ENCODE measurements around the gene HMGN2. TPM values are rescaled to one million over a fixed set of nuclear protein-coding genes. Genes with fewer than 3 reads are reported as not detected.

The HMGN2 gene
- total RNA-seq, 1 donor from 2014 or later, result 462 TPM

DNA sequence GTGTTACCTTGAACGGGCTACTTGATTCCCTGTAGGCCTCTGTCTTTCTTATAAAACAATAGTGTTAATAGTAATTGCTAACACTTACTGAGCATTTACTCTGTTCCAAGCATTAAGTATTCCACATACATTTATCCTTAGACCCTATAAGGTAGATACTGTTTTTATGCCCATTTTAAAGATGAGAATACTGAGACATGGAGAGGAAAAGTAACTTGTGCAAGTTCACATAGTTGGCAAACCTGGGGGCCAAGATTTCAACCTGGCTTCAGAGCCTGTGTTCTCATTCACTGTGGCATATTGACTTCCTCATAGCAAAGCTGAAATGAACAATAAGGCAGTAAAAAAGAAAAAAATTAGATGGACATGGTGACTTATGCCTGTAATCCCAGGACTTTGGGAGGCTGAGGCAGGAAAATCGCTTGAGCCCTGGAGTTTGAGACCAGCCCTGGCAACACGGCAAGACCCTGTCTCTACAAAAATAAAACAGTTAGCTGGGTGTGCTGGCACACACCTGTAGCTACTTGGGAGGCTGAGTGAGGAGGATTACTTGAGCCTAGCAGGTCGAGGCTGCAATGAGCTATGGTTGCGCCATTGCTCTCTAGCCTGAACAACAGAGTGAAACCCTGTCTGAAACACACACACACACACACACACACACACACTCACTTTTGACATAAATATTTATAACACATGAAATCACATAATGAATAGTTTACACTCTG is 19.6 kb upstream of the HMGN2 start:
- ATAC-seq (ENCODE audit: low read depth) (no peak), DNase-seq (no peak)
- POLR2A ChIA-PET, result no interaction called here
- no peaks in the 10 kb centered on the region for H3K9me3 Mint-ChIP-seq
- peaks cover 57% of the 10 kb centered on the region for H3K36me3 Mint-ChIP-seq (ENCODE audit: low read depth)
- H3K4me1 Mint-ChIP-seq, result peaks cover 4% of the 10 kb centered on the region
- CTCF ChIA-PET, result no interaction called here
- H3K4me3 Mint-ChIP-seq, result no peak overlapping the region
- intact Hi-C loops (cut with micrococcal nuclease), result no loop called here
- no peak for TF ChIP-seq CTCF (IDR thresholded peaks at IDR 0.05)
- no peak overlapping the region for H3K27ac Mint-ChIP-seq
- H3K27me3 Mint-ChIP-seq, result no peaks in the 10 kb centered on the region

- H3K27me3 Mint-ChIP-seq, result no peaks in the 10 kb centered on the region
- no peaks in the 10 kb centered on the region for H3K4me1 Mint-ChIP-seq
- no peak for TF ChIP-seq CTCF (IDR thresholded peaks at IDR 0.05)
- H3K9me3 Mint-ChIP-seq, result no peaks in the 10 kb centered on the region
- H3K4me3 Mint-ChIP-seq, result no peak overlapping the region
- ChIA-PET POLR2A (interaction anchor here (1.7 kb wide), 1 partner anchor 13 kb away, joined by 6 read pairs; the partner anchor contains the start of gene HMGN2), CTCF (no interaction called here)
- ATAC-seq (ENCODE audit: low read depth) (no peak), DNase-seq (no peak)
- H3K36me3 Mint-ChIP-seq (ENCODE audit: low read depth), result peaks cover 74% of the 10 kb centered on the region
- intact Hi-C loops (cut with micrococcal nuclease), result no loop called here
- H3K27ac Mint-ChIP-seq, result no peak overlapping the region
Measured at GRCh38 chr1:26459148-26459547, 13.1 kb upstream of the HMGN2 start.

DNA sequence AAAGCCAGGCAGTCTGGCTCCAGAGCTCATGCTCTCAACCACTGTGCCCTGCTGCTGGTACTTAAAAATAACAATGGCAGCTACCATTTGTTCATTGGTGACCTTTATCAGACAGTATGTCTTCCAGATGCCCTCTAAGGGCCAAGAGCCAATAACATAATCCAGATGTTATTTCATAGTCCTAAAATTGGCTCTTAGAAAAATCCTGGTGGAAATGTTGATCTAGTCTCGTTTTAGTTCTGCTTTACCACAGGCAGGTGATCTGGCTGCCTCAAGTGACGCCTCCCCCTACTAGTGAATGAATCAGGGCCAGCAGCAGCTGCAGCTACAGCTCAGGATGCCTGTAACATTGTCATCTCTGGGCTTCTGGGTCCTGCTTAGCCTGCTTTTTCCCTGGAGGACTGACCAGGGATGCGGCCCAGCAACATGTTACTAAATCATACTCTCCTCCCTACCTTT is 12.6 kb upstream of the HMGN2 start:
- CTCF ChIA-PET, result no interaction called here
- intact Hi-C loops (cut with micrococcal nuclease), result no loop called here
- peaks cover 76% of the 10 kb centered on the region for H3K36me3 Mint-ChIP-seq (ENCODE audit: low read depth)
- H3K4me3 Mint-ChIP-seq, result no peak overlapping the region
- POLR2A ChIA-PET, result interaction anchor here (0.5 to 1.7 kb wide), 2 partner anchors 12 to 1531 kb away, joined by 3 to 6 read pairs; partner anchors contain the start of gene HMGN2
- no peaks in the 10 kb centered on the region for H3K4me1 Mint-ChIP-seq
- H3K27me3 Mint-ChIP-seq, result no peaks in the 10 kb centered on the region
- no peak for DNase-seq
- no peaks in the 10 kb centered on the region for H3K9me3 Mint-ChIP-seq
- ATAC-seq (ENCODE audit: low read depth), result no peak
- no peak for TF ChIP-seq CTCF (IDR thresholded peaks at IDR 0.05)
- no peak overlapping the region for H3K27ac Mint-ChIP-seq

DNA sequence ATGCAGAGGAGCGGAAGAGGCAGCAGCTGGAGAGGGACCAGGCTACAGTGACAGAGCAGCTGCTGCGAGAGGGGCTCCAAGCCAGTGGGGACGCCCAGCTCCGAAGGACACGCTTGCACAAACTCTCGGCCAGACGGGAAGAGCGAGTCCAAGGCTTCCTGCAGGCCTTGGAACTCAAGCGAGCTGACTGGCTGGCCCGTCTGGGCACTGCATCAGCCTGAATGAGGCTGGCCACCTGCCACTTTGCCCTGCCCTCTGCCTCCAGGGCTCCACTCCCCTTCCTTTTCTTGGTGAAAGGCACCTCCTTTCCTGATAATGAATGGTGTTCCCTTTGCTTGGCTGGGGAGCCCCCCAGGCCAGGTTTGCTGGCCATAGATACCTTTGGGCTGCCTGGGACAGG is 3.3 kb upstream of the HMGN2 start:
- intact Hi-C loops (cut with micrococcal nuclease), result no loop called here
- DNase-seq (no peak), ATAC-seq (ENCODE audit: low read depth) (no peak)
- no peaks in the 10 kb centered on the region for H3K27me3 Mint-ChIP-seq
- peaks cover 68% of the 10 kb centered on the region for H3K36me3 Mint-ChIP-seq (ENCODE audit: low read depth)
- ChIA-PET POLR2A (interaction anchor here (2.1 kb wide), 1 partner anchor 32 kb away, joined by 8 read pairs; no protein-coding TSS in a partner anchor), CTCF (no interaction called here)
- no peak overlapping the region for H3K27ac Mint-ChIP-seq
- H3K4me1 Mint-ChIP-seq, result peaks cover 31% of the 10 kb centered on the region
- no peak for TF ChIP-seq CTCF (IDR thresholded peaks at IDR 0.05)
- no peaks in the 10 kb centered on the region for H3K9me3 Mint-ChIP-seq
- H3K4me3 Mint-ChIP-seq, result no peak overlapping the region

GRCh38 chr1:26469558-26469957 is 2.7 kb upstream of the HMGN2 start:
- TF ChIP-seq CTCF (IDR thresholded peaks at IDR 0.05), result no peak
- ChIA-PET CTCF (interaction anchor here (1.1 to 2.0 kb wide), 2 partner anchors 37 to 46 kb away, joined by 3 to 9 read pairs; partner anchors contain the start of gene DHDDS), POLR2A (interaction anchor here (2.1 to 3.1 kb wide), 2 partner anchors 31 to 72 kb away, joined by 8 to 20 read pairs; no protein-coding TSS in a partner anchor)
- no peak for DNase-seq
- Mint-ChIP-seq H3K4me1 (peaks cover 37% of the 10 kb centered on the region), H3K27ac (no peak overlapping the region), H3K36me3 (ENCODE audit: low read depth) (peaks cover 69% of the 10 kb centered on the region), H3K4me3 (no peak overlapping the region), H3K9me3 (no peaks in the 10 kb centered on the region), H3K27me3 (no peaks in the 10 kb centered on the region)
- intact Hi-C loops (cut with micrococcal nuclease), result no loop called here
- ATAC-seq (ENCODE audit: low read depth), result no peak
